C4-2B (cell line): Measurements from ENCODE around the gene APP.

Experiments used
- ZFX ChIP-seq: fragments of 450-650 bp; IDR thresholded peaks from 2 replicates; pipeline ENCODE4 v1.6.1; 2017
- TF ChIP-seq, protein P1 (sequence below): fragments of 450-650 bp; conservative IDR thresholded peaks from 2 replicates; pipeline ENCODE4 v1.5.1; 2017; ENCODE audit warnings: mild to moderate bottlenecking

GRCh38 chr21:26185021-26185420 lies 14.5 kb upstream of the APP start:
- TF ChIP-seq, protein P1, sequence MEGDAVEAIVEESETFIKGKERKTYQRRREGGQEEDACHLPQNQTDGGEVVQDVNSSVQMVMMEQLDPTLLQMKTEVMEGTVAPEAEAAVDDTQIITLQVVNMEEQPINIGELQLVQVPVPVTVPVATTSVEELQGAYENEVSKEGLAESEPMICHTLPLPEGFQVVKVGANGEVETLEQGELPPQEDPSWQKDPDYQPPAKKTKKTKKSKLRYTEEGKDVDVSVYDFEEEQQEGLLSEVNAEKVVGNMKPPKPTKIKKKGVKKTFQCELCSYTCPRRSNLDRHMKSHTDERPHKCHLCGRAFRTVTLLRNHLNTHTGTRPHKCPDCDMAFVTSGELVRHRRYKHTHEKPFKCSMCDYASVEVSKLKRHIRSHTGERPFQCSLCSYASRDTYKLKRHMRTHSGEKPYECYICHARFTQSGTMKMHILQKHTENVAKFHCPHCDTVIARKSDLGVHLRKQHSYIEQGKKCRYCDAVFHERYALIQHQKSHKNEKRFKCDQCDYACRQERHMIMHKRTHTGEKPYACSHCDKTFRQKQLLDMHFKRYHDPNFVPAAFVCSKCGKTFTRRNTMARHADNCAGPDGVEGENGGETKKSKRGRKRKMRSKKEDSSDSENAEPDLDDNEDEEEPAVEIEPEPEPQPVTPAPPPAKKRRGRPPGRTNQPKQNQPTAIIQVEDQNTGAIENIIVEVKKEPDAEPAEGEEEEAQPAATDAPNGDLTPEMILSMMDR = no peak
- no peak for TF ChIP-seq ZFX
